GM12875 (cell line): ENCODE measurements around the gene AGBL5.

Experiments used
- H3K4me3 ChIP-seq: one replicate; pipeline ENCODE4 v1.5.1; 2011; ENCODE audit warnings: low read depth, low read length, control low read depth
- CTCF ChIP-seq: IDR thresholded peaks from 2 replicates; pipeline ENCODE4 v1.5.1; 2011; ENCODE audit warnings: low read depth, mild to moderate bottlenecking, control low read depth, inconsistent platforms, low read length, moderate library complexity, borderline replicate concordance; ENCODE audit not compliant: insufficient read depth

The AGBL5 gene

GRCh38 chr2:27084297-27085061, 33.0 kb downstream of the AGBL5 start:
- no peak overlapping the region for H3K4me3 ChIP-seq
- no peak for TF ChIP-seq CTCF

- peak overlapping the region; percentile 43 for H3K4me3 ChIP-seq
- no peak for TF ChIP-seq CTCF
Observed at GRCh38 chr2:27085062-27085672, 33.7 kb downstream of the AGBL5 start.

GRCh38 chr2:27085673-27086089, 34.2 kb downstream of the AGBL5 start:
- H3K4me3 ChIP-seq = peak overlapping the region; percentile 43
- TF ChIP-seq CTCF = 0 out of 2 replicates have a peak, but pooled peaks have one; percentile 19

GRCh38 chr2:27086090-27086723, 34.7 kb downstream of the AGBL5 start:
- H3K4me3 ChIP-seq = peak overlapping the region; percentile 43
- TF ChIP-seq CTCF = peak; percentile 96

GRCh38 chr2:27086724-27087593, 35.5 kb downstream of the AGBL5 start, which contains the start of gene KHK:
Gene KHK (plus strand): TSS chr2:27086772. CDS start chr2:27087260, 488 bp downstream.
- no peak for TF ChIP-seq CTCF
- peak within 1 kb of the TSS; percentile 43 for H3K4me3 ChIP-seq

- no peak overlapping the region for H3K4me3 ChIP-seq
- no peak for TF ChIP-seq CTCF
Observed at GRCh38 chr2:27087823-27088410, 36.4 kb downstream of the AGBL5 start.
